Activated T-cell treated with anti-CD3 and anti-CD28 coated beads, Interleukin-2, amount 50 U/mL, for 4 hours (primary cell): ENCODE measurements around the gene HEXD. TPM values are rescaled to one million over a fixed set of nuclear protein-coding genes. Genes with fewer than 3 reads are reported as not detected.

Experiments
- total RNA-seq, 3 donors: library from RNA; stranded (reverse); gene quantifications; one replicate each; pipeline ENCODE4 v1.2.1, GENCODE V29; 2021

HEXD gene
- total RNA-seq, 3 donors from 2014 or later, result 16.5 to 19.9 (median 19.0) TPM

Other genes with a start within 250 kb of the HEXD start
- gene CCDC57, start 205.5 kb upstream of the HEXD start, total RNA-seq, result 10 to 100 TPM; 48.9 to 64.6 (median 60.5) TPM
- 10 to 100 TPM; 22.0 to 31.5 (median 26.3) TPM for gene SLC16A3, start 189.3 kb upstream of the HEXD start, total RNA-seq
- 100 to 1,000 TPM; 152 to 170 (median 164) TPM for gene CSNK1D, start 144.6 kb upstream of the HEXD start, total RNA-seq
- 100 to 1,000 TPM; 256 to 382 (median 364) TPM for gene CD7, start 100.7 kb upstream of the HEXD start, total RNA-seq
- 1 to 10 TPM; 2.6 to 3.8 (median 3.0) TPM for gene SECTM1, start 84.6 kb upstream of the HEXD start, total RNA-seq
- under 1 TPM; 0.16 to 0.38 (median 0.25) TPM for gene TEX19, start 59.1 kb upstream of the HEXD start, total RNA-seq
- gene UTS2R, start 46.6 kb upstream of the HEXD start, total RNA-seq, result not detected
- 10 to 100 TPM; 23.2 to 29.1 (median 24.0) TPM for gene OGFOD3, start 239 bp downstream of the HEXD start, total RNA-seq
- gene CYBC1, start 32.4 kb downstream of the HEXD start, total RNA-seq, result 100 to 1,000 TPM; 151 to 165 (median 156) TPM
- 10 to 100 TPM; 40.9 to 55.9 (median 45.9) TPM for gene NARF, start 40.4 kb downstream of the HEXD start, total RNA-seq
- gene FOXK2, start 101.4 kb downstream of the HEXD start, total RNA-seq, result 10 to 100 TPM; 73.6 to 78.5 (median 75.9) TPM
- 10 to 100 TPM; 47.1 to 52.5 (median 47.4) TPM for gene WDR45B, start 230.1 kb downstream of the HEXD start, total RNA-seq